ENCODE measurements around the gene UPP1.
"Not testable (repeated sequence)": the region's sequence is repeated elsewhere in the genome, so short reads cannot be mapped to it uniquely, and the experiment has no call there.

The UPP1 gene

DNA sequence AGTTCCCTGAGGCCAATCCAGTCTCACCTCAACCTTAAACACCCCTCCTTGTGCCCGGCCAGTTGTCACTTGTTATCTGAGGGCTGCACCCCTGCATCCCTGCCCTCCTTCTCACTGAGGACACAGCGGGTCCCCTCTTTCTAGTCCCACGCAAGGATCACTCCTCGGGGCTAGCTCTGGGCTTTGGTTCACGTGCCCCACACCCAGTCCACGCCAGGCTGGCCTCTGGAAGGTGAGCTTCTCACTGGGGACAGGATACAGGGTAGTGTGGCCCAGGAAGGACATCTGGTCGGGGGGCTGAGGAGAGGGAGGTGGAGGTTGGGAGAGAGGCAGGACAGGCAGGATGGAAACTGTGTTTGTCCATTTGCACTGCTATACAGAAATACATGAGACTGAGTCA, 25.5 kb downstream of the UPP1 start:
- Histone ChIP-seq H2AFZ (ENCODE audit: low read depth) (no peak overlapping the region), H3K4me3 (IDR thresholded peaks at IDR 0.05; ENCODE audit: insufficient read depth, low read depth, low read length) (no peak overlapping the region), H3K79me2 (ENCODE audit: insufficient read depth, low read depth) (no peaks in the 10 kb centered on the region), H3K27ac (no peak overlapping the region), H3K4me2 (no peak overlapping the region), H4K20me1 (ENCODE audit: insufficient read depth) (no peaks in the 10 kb centered on the region), H3K9ac (no peak overlapping the region), H3K27me3 (ENCODE audit: insufficient read depth, low read depth) (no peaks in the 10 kb centered on the region), H3K36me3 (ENCODE audit: insufficient read depth) (no peaks in the 10 kb centered on the region), H3K4me1 (ENCODE audit: low read depth, poor library complexity, severe bottlenecking) (peaks cover 8% of the 10 kb centered on the region)
- TF ChIP-seq, protein P1, sequence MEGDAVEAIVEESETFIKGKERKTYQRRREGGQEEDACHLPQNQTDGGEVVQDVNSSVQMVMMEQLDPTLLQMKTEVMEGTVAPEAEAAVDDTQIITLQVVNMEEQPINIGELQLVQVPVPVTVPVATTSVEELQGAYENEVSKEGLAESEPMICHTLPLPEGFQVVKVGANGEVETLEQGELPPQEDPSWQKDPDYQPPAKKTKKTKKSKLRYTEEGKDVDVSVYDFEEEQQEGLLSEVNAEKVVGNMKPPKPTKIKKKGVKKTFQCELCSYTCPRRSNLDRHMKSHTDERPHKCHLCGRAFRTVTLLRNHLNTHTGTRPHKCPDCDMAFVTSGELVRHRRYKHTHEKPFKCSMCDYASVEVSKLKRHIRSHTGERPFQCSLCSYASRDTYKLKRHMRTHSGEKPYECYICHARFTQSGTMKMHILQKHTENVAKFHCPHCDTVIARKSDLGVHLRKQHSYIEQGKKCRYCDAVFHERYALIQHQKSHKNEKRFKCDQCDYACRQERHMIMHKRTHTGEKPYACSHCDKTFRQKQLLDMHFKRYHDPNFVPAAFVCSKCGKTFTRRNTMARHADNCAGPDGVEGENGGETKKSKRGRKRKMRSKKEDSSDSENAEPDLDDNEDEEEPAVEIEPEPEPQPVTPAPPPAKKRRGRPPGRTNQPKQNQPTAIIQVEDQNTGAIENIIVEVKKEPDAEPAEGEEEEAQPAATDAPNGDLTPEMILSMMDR (conservative IDR thresholded peaks at IDR 0.05; ENCODE audit: low read depth, low read length): no peak

- Histone ChIP-seq H3K27ac (no peak overlapping the region), H3K4me3 (IDR thresholded peaks at IDR 0.05; ENCODE audit: insufficient read depth, low read depth, low read length) (no peak overlapping the region), H3K36me3 (ENCODE audit: insufficient read depth) (no peaks in the 10 kb centered on the region), H3K9ac (no peak overlapping the region), H3K4me2 (no peak overlapping the region), H3K27me3 (ENCODE audit: insufficient read depth, low read depth) (no peaks in the 10 kb centered on the region), H3K4me1 (ENCODE audit: low read depth, poor library complexity, severe bottlenecking) (no peaks in the 10 kb centered on the region), H3K79me2 (ENCODE audit: insufficient read depth, low read depth) (no peaks in the 10 kb centered on the region), H4K20me1 (ENCODE audit: insufficient read depth) (no peaks in the 10 kb centered on the region), H2AFZ (ENCODE audit: low read depth) (no peak overlapping the region)
- TF ChIP-seq, protein P1 (conservative IDR thresholded peaks at IDR 0.05; ENCODE audit: low read depth, low read length): no peak
These were observed 27.0 kb downstream of the UPP1 start for GRCh38 chr7:48116043-48116442.

GRCh38 chr7:48118041-48118440, 29.0 kb downstream of the UPP1 start:
- TF ChIP-seq, protein P1 (conservative IDR thresholded peaks at IDR 0.05; ENCODE audit: low read depth, low read length): no peak
- Histone ChIP-seq H3K36me3 (ENCODE audit: insufficient read depth) (no peaks in the 10 kb centered on the region), H3K4me3 (IDR thresholded peaks at IDR 0.05; ENCODE audit: insufficient read depth, low read depth, low read length) (no peak overlapping the region), H3K4me2 (no peak overlapping the region), H3K79me2 (ENCODE audit: insufficient read depth, low read depth) (no peaks in the 10 kb centered on the region), H4K20me1 (ENCODE audit: insufficient read depth) (no peaks in the 10 kb centered on the region), H3K4me1 (ENCODE audit: low read depth, poor library complexity, severe bottlenecking) (no peaks in the 10 kb centered on the region), H3K9ac (no peak overlapping the region), H3K27me3 (ENCODE audit: insufficient read depth, low read depth) (no peaks in the 10 kb centered on the region), H3K27ac (no peak overlapping the region), H2AFZ (ENCODE audit: low read depth) (no peak overlapping the region)

DNA sequence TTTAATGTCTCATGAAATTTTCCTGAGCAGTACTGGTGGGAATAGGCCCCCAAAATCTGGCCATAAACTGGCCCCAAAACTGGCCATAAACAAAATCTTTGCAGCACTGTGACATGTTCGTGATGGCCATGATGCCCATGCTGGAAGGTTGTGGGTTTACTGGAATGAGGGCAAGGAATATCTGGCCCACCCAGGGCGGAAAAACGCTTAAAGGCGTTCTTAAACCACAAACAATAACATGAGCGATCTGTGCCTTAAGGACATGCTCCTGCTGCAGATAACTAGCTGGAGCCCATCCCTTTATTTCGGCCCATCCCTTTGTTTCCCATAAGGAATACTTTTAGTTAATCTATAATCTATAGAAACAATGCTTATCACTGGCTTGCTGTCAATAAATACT, 31.5 kb downstream of the UPP1 start:
- H3K4me2 ChIP-seq; H3K36me3 ChIP-seq (ENCODE audit: insufficient read depth); H2AFZ ChIP-seq (ENCODE audit: low read depth); H3K79me2 ChIP-seq (ENCODE audit: insufficient read depth, low read depth); H3K9ac ChIP-seq; H3K4me1 ChIP-seq (ENCODE audit: low read depth, poor library complexity, severe bottlenecking); H3K27ac ChIP-seq; H4K20me1 ChIP-seq (ENCODE audit: insufficient read depth); H3K4me3 ChIP-seq (IDR thresholded peaks at IDR 0.05; ENCODE audit: insufficient read depth, low read depth, low read length); H3K27me3 ChIP-seq (ENCODE audit: insufficient read depth, low read depth): not testable (repeated sequence)

- no peaks in the 10 kb centered on the region for H4K20me1 ChIP-seq (ENCODE audit: insufficient read depth)
- no peaks in the 10 kb centered on the region for H3K27me3 ChIP-seq (ENCODE audit: insufficient read depth, low read depth)
- no peak overlapping the region for H3K4me2 ChIP-seq
- H3K36me3 ChIP-seq (ENCODE audit: insufficient read depth): no peaks in the 10 kb centered on the region
- no peak overlapping the region for H3K9ac ChIP-seq
- no peak overlapping the region for H3K27ac ChIP-seq
- no peak overlapping the region for H2AFZ ChIP-seq (ENCODE audit: low read depth)
- H3K79me2 ChIP-seq (ENCODE audit: insufficient read depth, low read depth): no peaks in the 10 kb centered on the region
- no peak overlapping the region for H3K4me3 ChIP-seq (IDR thresholded peaks at IDR 0.05; ENCODE audit: insufficient read depth, low read depth, low read length)
- no peaks in the 10 kb centered on the region for H3K4me1 ChIP-seq (ENCODE audit: low read depth, poor library complexity, severe bottlenecking)
- TF ChIP-seq, protein P1 (conservative IDR thresholded peaks at IDR 0.05; ENCODE audit: low read depth, low read length): no peak
These were observed 37.0 kb downstream of the UPP1 start for GRCh38 chr7:48126037-48126436.

All from KMS-11 (cell line).